ENCODE results near the gene RBMS3.
"Not testable (repeated sequence)": the region's sequence is repeated elsewhere in the genome, so short reads cannot be mapped to it uniquely, and the experiment has no call there.

The RBMS3 gene

DNA sequence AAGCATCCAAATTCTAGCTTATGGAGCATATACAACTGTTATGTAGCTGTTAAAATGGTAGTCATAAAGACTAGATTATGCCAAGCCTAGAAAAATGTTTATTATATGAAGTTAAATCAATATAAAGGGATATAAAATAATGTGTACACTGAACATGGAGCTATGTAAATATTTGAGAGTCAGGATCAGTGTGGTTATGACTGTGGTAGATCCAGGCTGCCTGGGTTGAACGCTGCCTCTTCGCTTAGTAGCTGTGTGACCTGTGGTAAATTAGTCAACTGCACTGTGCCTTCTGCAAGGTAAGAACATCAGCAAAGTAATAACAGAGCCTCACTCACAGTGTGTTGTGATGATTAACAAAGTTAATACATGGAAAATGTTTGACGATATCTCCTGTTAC lies 212.2 kb downstream of the RBMS3 start:
- no peak for DNase-seq

- no peak for DNase-seq
Measured at GRCh38 chr3:29494305-29495036, 213.6 kb downstream of the RBMS3 start.

DNA sequence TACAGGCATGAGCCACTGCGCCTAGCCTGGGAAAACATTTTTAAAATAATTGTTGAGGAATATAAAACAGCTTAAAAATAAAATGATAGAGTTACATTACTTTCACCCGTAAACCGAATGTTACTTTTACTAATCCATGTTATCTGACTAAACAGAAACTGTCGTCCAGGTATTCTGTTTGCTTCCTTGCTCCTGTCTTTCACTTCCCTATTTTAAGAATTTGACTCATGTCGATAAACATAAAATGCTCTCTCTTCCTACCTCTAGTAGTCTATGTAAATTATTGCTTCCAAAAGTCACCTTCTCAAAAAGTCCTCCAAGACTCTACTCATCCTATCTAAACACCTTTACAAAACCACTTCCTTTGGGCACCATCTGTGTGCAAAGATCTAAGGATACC lies 216.4 kb downstream of the RBMS3 start:
- no peak for DNase-seq

GRCh38 chr3:29502771-29503170 lies 221.9 kb downstream of the RBMS3 start:
- DNase-seq, result no peak

- no peak for DNase-seq
Measured at GRCh38 chr3:29503314-29503713, 222.4 kb downstream of the RBMS3 start.

- no peak for DNase-seq
Measured at GRCh38 chr3:29503958-29504357, 223.1 kb downstream of the RBMS3 start.

DNA sequence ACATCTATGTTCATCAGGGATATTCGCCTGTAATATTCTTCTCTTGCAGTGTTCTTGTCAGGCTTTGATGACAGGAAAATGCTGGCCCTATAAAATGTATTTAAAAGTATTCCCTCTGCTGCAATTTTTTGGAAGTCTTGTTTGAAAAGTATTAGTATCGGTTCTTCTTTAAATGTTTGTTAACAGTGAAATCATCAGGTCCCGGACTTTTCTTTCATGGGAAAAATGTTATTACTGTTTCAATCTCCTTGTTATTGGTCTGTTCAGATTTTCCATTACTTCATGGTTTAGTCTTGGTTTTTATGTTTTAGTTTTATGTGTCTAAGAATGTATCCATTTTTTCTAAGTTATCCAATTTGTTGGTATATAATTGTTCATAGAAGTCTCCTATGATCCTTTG lies 225.6 kb downstream of the RBMS3 start:
- DNase-seq, result no peak

- no peak for DNase-seq
Measured at GRCh38 chr3:29511701-29512100, 230.8 kb downstream of the RBMS3 start.

- no peak for DNase-seq
Measured at GRCh38 chr3:29512641-29513040, 231.8 kb downstream of the RBMS3 start.

- no peak for DNase-seq
Measured at GRCh38 chr3:29513236-29513635, 232.4 kb downstream of the RBMS3 start.

GRCh38 chr3:29514170-29514569 lies 233.3 kb downstream of the RBMS3 start:
- no peak for DNase-seq

GRCh38 chr3:29514912-29515311 lies 234.0 kb downstream of the RBMS3 start:
- DNase-seq, result no peak

GRCh38 chr3:29515451-29515850 lies 234.6 kb downstream of the RBMS3 start:
- no peak for DNase-seq

- no peak for DNase-seq
Measured at GRCh38 chr3:29516164-29516563, 235.3 kb downstream of the RBMS3 start.

DNA sequence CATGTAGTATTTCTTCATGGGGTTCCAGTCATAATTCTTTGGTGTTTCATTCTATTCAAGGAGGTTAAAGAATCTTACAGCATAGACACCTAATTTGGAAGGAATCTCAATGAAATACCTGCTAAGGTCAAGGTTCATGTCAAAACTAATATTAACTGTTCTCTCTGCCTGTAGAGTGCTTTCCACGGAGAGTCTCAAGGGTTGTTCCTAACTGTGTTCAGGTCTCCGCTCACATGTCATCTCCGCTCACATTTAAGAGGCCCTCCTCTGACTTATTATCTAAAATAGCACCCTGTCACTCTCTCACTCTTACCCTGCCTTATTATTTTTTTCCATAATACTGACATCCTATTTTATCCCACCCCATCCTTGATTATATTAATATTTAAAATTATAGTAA lies 239.9 kb downstream of the RBMS3 start:
- DNase-seq, result no peak

- no peak for DNase-seq
Measured at GRCh38 chr3:29521293-29521692, 240.4 kb downstream of the RBMS3 start.

DNA sequence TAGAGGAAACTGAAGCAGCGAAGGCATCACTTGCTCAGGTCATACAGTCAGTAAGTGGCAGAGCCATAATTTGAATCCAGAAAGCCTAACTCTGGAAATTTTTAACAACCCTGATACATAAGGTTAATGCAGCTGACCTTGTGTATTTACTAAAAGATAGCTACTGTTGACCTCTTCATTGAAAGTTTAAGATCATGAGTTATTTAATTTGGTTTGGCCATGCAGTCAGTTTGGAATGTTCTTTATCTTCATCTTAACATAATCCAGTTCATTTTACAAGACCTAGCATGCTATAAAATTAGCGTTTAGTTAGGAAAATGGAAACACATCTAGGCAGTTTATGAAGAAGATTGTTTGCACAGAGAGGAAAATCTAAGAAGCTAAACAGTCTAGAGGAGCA lies 240.9 kb downstream of the RBMS3 start:
- DNase-seq, result no peak

- DNase-seq, result not testable (repeated sequence)
Measured at GRCh38 chr3:29524433-29524832, 243.6 kb downstream of the RBMS3 start.

DNA sequence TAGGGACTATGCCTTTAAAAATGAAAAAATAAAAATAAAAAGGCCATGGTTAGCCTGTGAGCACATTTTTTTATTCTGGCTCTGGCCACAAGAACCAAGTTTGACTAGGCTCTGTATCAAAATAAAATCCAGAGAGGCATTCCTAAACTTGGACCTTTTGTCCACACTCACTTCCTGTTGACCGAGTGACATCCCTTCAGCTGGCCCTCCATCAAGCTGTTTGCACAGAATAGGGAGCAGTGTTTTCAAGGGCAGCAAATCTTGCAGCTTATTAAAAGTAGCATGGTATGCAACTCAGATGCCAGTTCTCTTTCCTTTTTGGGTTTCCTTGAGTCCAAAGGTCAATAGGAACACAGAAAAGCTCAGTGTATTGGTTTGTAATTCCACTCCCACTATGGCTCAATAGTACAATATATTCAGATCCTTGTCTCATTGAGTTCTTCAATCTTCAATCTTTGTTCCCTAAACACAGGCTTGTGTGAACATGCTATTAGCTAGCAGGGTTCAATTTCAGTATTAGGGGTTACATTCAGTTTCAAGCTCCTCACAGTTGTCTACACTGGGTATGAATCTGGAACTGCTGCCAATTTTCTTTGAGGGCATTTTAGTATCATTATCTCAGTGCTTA lies 244.5 kb downstream of the RBMS3 start:
- no peak for DNase-seq

- DNase-seq, result no peak
Measured at GRCh38 chr3:29527246-29527645, 246.4 kb downstream of the RBMS3 start.

- DNase-seq, result no peak
Measured at GRCh38 chr3:29531644-29532043, 250.8 kb downstream of the RBMS3 start.

GRCh38 chr3:29532473-29532872 lies 251.6 kb downstream of the RBMS3 start:
- no peak for DNase-seq

GRCh38 chr3:29534006-29534405 lies 253.1 kb downstream of the RBMS3 start:
- no peak for DNase-seq

DNA sequence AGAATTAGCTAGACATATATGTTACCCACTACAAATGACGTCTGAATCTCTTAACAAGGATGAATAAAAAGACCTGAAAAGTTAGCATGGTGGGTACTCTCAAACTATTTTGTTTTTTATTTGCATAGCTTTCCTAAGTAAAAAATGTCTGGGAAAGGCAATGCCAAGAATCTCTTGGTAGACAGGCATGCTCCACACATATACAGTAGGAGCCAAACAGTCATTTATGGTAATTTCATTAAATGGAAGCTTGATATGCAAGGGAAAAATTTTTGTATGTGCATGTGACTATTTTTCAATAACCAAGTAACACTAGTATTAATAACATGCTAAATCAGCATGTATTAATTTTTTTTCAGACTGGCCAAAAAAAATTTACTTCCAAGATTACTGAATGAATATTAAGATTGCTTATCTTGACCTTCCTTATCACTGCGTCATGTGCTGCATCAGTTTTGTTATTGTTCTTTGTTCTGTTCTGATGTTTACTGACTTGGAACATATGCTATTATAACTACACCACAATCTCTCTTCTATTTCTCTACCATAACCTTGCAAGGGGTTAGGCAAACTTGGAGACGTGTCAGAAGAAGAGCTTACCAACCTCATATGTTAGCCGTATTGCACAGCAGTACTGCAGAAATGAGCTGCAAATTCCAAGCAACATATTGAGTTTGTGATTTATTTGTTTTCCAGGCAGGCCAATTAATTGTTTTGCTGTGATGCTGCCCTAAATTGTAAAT lies 255.3 kb downstream of the RBMS3 start:
- no peak for DNase-seq

Data from hippocampal formation (tissue), 2 donors.